IMR-90 (cell line): ENCODE results near the gene CYB5R4. TPM values are rescaled to one million over a fixed set of nuclear protein-coding genes. Genes with fewer than 3 reads are reported as not detected.

Experiments
- ATAC-seq: fragments of 200-7000 bp; cut with Tn5 transposase; 2 replicates; pipeline ENCODE4 v1.9.1; 2020; ENCODE audit warnings: low read depth, mild to moderate bottlenecking, moderate library complexity
- BruUV-seq: library from RNA; stranded (reverse); fragments of 400-500 nt; replicated peaks from 2 replicates; lab custom pipeline; 2021; lab: Mats Ljungman, UMichigan
- CTCF ChIA-PET: fragments of 300-600 bp; formaldehyde crosslinking; extraction: SDS; loops from one replicate; lab custom pipeline; 2021; ENCODE audit warnings: antibody characterized with exemption; lab: Yijun Ruan, JAX
- POLR2A ChIA-PET: fragments of 300-600 bp; sonication (Branson Sonifier 250); formaldehyde crosslinking; loops from one replicate; lab custom pipeline; 2022; ENCODE audit warnings: antibody characterized with exemption; ENCODE audit not compliant: unreplicated experiment; lab: Charles Lee
- DNase-seq: peaks from one replicate; pipeline ENCODE4 v3.0.0; 2013
- H2AFZ ChIP-seq: replicated peaks from 2 replicates; pipeline ENCODE3; 2013; ENCODE audit warnings: low read length, mild to moderate bottlenecking; ENCODE audit not compliant: poor library complexity
- H2AK5ac ChIP-seq: 2 replicates; pipeline ENCODE4 v1.6.1; 2013; ENCODE audit warnings: low read depth, low read length, inconsistent platforms
- H2AK9ac ChIP-seq: replicated peaks from 2 replicates; pipeline ENCODE3; 2013; ENCODE audit warnings: mild to moderate bottlenecking, low read depth, low read length, moderate library complexity; ENCODE audit not compliant: poor library complexity
- H2BK120ac ChIP-seq: 2 replicates; pipeline ENCODE4 v1.6.1; 2013; ENCODE audit warnings: low read depth, low read length, inconsistent platforms
- H2BK15ac ChIP-seq: 3 replicates; pipeline ENCODE4 v1.6.1; 2013; ENCODE audit warnings: low read depth, low read length, inconsistent platforms
- H2BK20ac ChIP-seq: 2 replicates; pipeline ENCODE4 v1.6.1; 2013; ENCODE audit warnings: low read depth, mild to moderate bottlenecking, inconsistent platforms, low read length, moderate library complexity
- H2BK5ac ChIP-seq: 2 replicates; pipeline ENCODE4 v1.6.1; 2013; ENCODE audit warnings: mild to moderate bottlenecking, low read depth, low read length, inconsistent platforms; ENCODE audit not compliant: poor library complexity, severe bottlenecking
- H3K14ac ChIP-seq: replicated peaks from 2 replicates; pipeline ENCODE4 v1.6.1; 2013; ENCODE audit warnings: low read depth, low read length, inconsistent platforms
- H3K18ac ChIP-seq: 2 replicates; pipeline ENCODE4 v1.6.1; 2013; ENCODE audit warnings: low read depth, low read length, control low read depth
- H3K23ac ChIP-seq: 2 replicates; pipeline ENCODE4 v1.6.1; 2013; ENCODE audit warnings: low read depth, low read length, inconsistent platforms
- H3K27ac ChIP-seq: 2 replicates; pipeline ENCODE4 v1.5.1; 2013; ENCODE audit warnings: mild to moderate bottlenecking, control low read depth, low read length; ENCODE audit not compliant: insufficient read depth
- H3K27me3 ChIP-seq: 2 replicates; pipeline ENCODE4 v1.6.1; 2013; ENCODE audit warnings: low read length; ENCODE audit not compliant: control insufficient read depth, insufficient read depth
- H3K36me3 ChIP-seq: 2 replicates; pipeline ENCODE4 v1.6.1; 2013; ENCODE audit warnings: low read length, mixed read lengths; ENCODE audit not compliant: control insufficient read depth, insufficient read depth
- H3K4ac ChIP-seq: 2 replicates; pipeline ENCODE4 v1.6.1; 2013; ENCODE audit warnings: low read depth, low read length, inconsistent platforms
- H3K4me1 ChIP-seq: 2 replicates; pipeline ENCODE4 v1.6.1; 2013; ENCODE audit warnings: low read length, mixed read lengths; ENCODE audit not compliant: control insufficient read depth, insufficient read depth
- H3K4me2 ChIP-seq: 2 replicates; pipeline ENCODE4 v1.6.1; 2013; ENCODE audit warnings: low read depth, mild to moderate bottlenecking, control low read depth, low read length, moderate library complexity
- H3K4me3 ChIP-seq: 2 replicates; pipeline ENCODE4 v1.5.1; 2013; ENCODE audit warnings: low read depth, mild to moderate bottlenecking, control low read depth, low read length, moderate library complexity; ENCODE audit not compliant: insufficient read depth
- H3K56ac ChIP-seq: 2 replicates; pipeline ENCODE4 v1.6.1; 2013; ENCODE audit warnings: low read length, inconsistent platforms; ENCODE audit not compliant: insufficient read depth; ENCODE audit errors: extremely low read depth
- H3K79me1 ChIP-seq, 2 experiments: 2 replicates each; pipeline ENCODE4 v1.6.1; 2013; ENCODE audit warnings: low read length in 2 of 2, inconsistent platforms in 1 of 2, low read depth in 1 of 2
- H3K9ac ChIP-seq: 2 replicates; pipeline ENCODE4 v1.6.1; 2013; ENCODE audit warnings: low read depth, low read length, control low read depth
- H3K9me1 ChIP-seq: 2 replicates; pipeline ENCODE4 v1.6.1; 2013; ENCODE audit warnings: low read length, inconsistent platforms; ENCODE audit not compliant: insufficient read depth
- H3K9me3 ChIP-seq: 2 replicates; pipeline ENCODE4 v1.6.1; 2013; ENCODE audit warnings: low read length; ENCODE audit not compliant: control insufficient read depth, insufficient read depth
- H4K20me1 ChIP-seq: 2 replicates; pipeline ENCODE4 v1.6.1; 2013; ENCODE audit warnings: low read length, inconsistent platforms; ENCODE audit not compliant: insufficient read depth
- H4K5ac ChIP-seq: 2 replicates; pipeline ENCODE4 v1.6.1; 2013; ENCODE audit warnings: mild to moderate bottlenecking, low read depth, low read length, control low read depth
- H4K8ac ChIP-seq, 2 experiments: 2 replicates each; pipeline ENCODE4 v1.6.1; 2013; ENCODE audit warnings: low read depth in 2 of 2, low read length in 2 of 2, control low read depth in 1 of 2, inconsistent platforms in 1 of 2
- H4K91ac ChIP-seq: 2 replicates; pipeline ENCODE4 v1.6.1; 2013; ENCODE audit warnings: low read depth, low read length, inconsistent platforms; ENCODE audit not compliant: insufficient read depth
- CEBPB ChIP-seq: IDR thresholded peaks from 2 replicates; pipeline ENCODE4 v1.6.1; 2012; ENCODE audit warnings: low read depth, low read length, improper control_type of control experiment
- FOS ChIP-seq: fragments of 150-350 bp; IDR thresholded peaks from 2 replicates; pipeline ENCODE4 v1.6.1; 2016; ENCODE audit warnings: low read depth, low read length
- MAZ ChIP-seq: IDR thresholded peaks from 2 replicates; pipeline ENCODE4 v1.6.1; 2012; ENCODE audit warnings: low read depth, mild to moderate bottlenecking, low read length, improper control_type of control experiment, moderate library complexity, borderline replicate concordance
- MXI1 ChIP-seq: IDR thresholded peaks from 2 replicates; pipeline ENCODE4 v1.6.1; 2012; ENCODE audit warnings: low read depth, mild to moderate bottlenecking, low read length, moderate library complexity, borderline replicate concordance
- NFE2L2 ChIP-seq: fragments of 150-350 bp; IDR thresholded peaks from 2 replicates; pipeline ENCODE4 v1.6.1; 2016; ENCODE audit warnings: low read depth, mild to moderate bottlenecking, low read length
- RAD21 ChIP-seq: IDR thresholded peaks from 2 replicates; pipeline ENCODE4 v1.6.1; 2012; ENCODE audit warnings: low read length, improper control_type of control experiment
- RCOR1 ChIP-seq: IDR thresholded peaks from 2 replicates; pipeline ENCODE4 v1.6.1; 2012; ENCODE audit warnings: mild to moderate bottlenecking, low read length, improper control_type of control experiment; ENCODE audit not compliant: insufficient replicate concordance
- WGBS, 2 experiments: methylation state at CpG; one replicate each; pipeline versions ENCODE4 v1.1.5 to v1.1.7; 2013; ENCODE audit warnings: missing lambda C conversion rate in 2 of 2; ENCODE audit not compliant: insufficient read length in 1 of 2; ENCODE audit errors: extremely low coverage in 2 of 2; 5-methylcytosine and 5-hydroxymethylcytosine counted together
- dilution Hi-C: fragments of 300-500 bp; cut with HindIII; formaldehyde crosslinking; loops from one replicate; pipeline ENCODE4 v1.14.3; 2018; ENCODE audit warnings: low sequenced_read_pairs; ENCODE audit not compliant: unreplicated experiment
- in situ Hi-C: fragments of 300-500 bp; cut with MboI; formaldehyde crosslinking; loops from 3 replicates; pipeline ENCODE4 v1.14.3; 2019; ENCODE audit warnings: low sequenced_read_pairs, inconsistent platforms, mixed read lengths
- intact Hi-C: fragments of 100-400 bp; cut with micrococcal nuclease; formaldehyde crosslinking; loops from 2 replicates; pipeline ENCODE4 v1.10.0; 2022
- polyA plus RNA-seq, 3 experiments: library from polyadenylated mRNA; depleted of rRNA; stranded (reverse); fragments of >200 nt; gene quantifications; 2 replicates each; pipeline ENCODE4 v1.2.3, GENCODE V29; 2012; ENCODE audit warnings: low replicate concordance in 1 of 3
- total RNA-seq: library from RNA; depleted of rRNA; stranded (reverse); fragments of >200 nt; gene quantifications from 2 replicates; pipeline ENCODE4 v1.2.3, GENCODE V29; 2012

The CYB5R4 gene
- total and polyA plus RNA-seq, 2 of the 4 experiments (the other 2 are of a cell fraction), result 3.2 to 6.1 TPM

- Histone ChIP-seq H2AFZ (no peak overlapping the region), H3K9me3 (no peaks in the 10 kb centered on the region), H3K4me3 (no peak overlapping the region), H3K4me1 (no peaks in the 10 kb centered on the region), H3K14ac (no peak overlapping the region), H3K9ac (no peak overlapping the region), H4K20me1 (no peaks in the 10 kb centered on the region), H2BK120ac (no peak overlapping the region), H2AK9ac (no peak overlapping the region), H3K27me3 (peaks cover 12% of the 10 kb centered on the region), H3K18ac (no peak overlapping the region), H2AK5ac (no peak overlapping the region), H3K23ac (no peak overlapping the region), H3K4ac (no peak overlapping the region), H4K8ac (no peak overlapping the region), H3K4me2 (no peak overlapping the region), H2BK15ac (no peak overlapping the region), H3K27ac (no peak overlapping the region), H4K5ac (no peak overlapping the region), H2BK20ac (no peak overlapping the region), H4K91ac (no peak overlapping the region), H3K9me1 (no peaks in the 10 kb centered on the region), H3K56ac (no peak overlapping the region), H2BK5ac (no peak overlapping the region), H3K36me3 (no peaks in the 10 kb centered on the region), H3K79me1 (no peaks in the 10 kb centered on the region)
- intact Hi-C loops, result no loop called here
- dilution Hi-C loops, result no loop called here
- 40% methylated on average over 2 of the region's 2 CpGs; no CpG with 5 or more reads in 1 of the 2 experiments for WGBS, 2 experiments
- no peak for TF ChIP-seq FOS
- TF ChIP-seq RAD21, result no peak
- no peak for TF ChIP-seq MXI1
- TF ChIP-seq RCOR1, result no peak
- TF ChIP-seq CEBPB, result no peak
- TF ChIP-seq MAZ, result no peak
- no peak for TF ChIP-seq NFE2L2
- no peak for ATAC-seq
- no TSS peak for BruUV-seq
- in situ Hi-C loops, result no loop called here
- ChIA-PET CTCF (no interaction called here), POLR2A (no interaction called here)
- DNase-seq, result no peak
These were observed 10.4 kb upstream of the CYB5R4 start for GRCh38 chr6:83849127-83849526.
